WTC11 (cell line): ENCODE measurements around the gene GMIP. TPM values are rescaled to one million over a fixed set of nuclear protein-coding genes. Genes with fewer than 3 reads are reported as not detected.

Source experiments
- ATAC-seq: fragments of 200-7000 bp; cut with Tn5 transposase; 2 replicates; pipeline ENCODE4 v1.10.0; 2021; ENCODE audit warnings: mild to moderate bottlenecking, moderate library complexity
- CTCF ChIA-PET: fragments of 300-600 bp; sonication (Branson Sonifier 250); formaldehyde crosslinking; loops from one replicate; lab custom pipeline; 2021; ENCODE audit warnings: antibody characterized with exemption; lab: Charles Lee
- POLR2A ChIA-PET: fragments of 350-600 bp; sonication (Branson Sonifier 250); formaldehyde crosslinking; loops from one replicate; lab custom pipeline; 2021; ENCODE audit warnings: antibody characterized with exemption; lab: Charles Lee
- DNase-seq: peaks from one replicate; pipeline ENCODE4 v3.0.0; 2021; ENCODE audit warnings: low spot score
- H3K27ac Mint-ChIP-seq: 2 replicates; pipeline ENCODE4 v1.8.0; 2021; ENCODE audit warnings: mixed read lengths
- H3K27me3 Mint-ChIP-seq: 2 replicates; pipeline ENCODE4 v1.8.0; 2021; ENCODE audit warnings: low read depth, mild to moderate bottlenecking, moderate library complexity, mixed read lengths
- H3K36me3 Mint-ChIP-seq: 2 replicates; pipeline ENCODE4 v1.8.0; 2021; ENCODE audit warnings: mixed read lengths
- H3K4me1 Mint-ChIP-seq: 2 replicates; pipeline ENCODE4 v1.8.0; 2022; ENCODE audit warnings: mixed read lengths
- H3K4me3 Mint-ChIP-seq: 2 replicates; pipeline ENCODE4 v1.8.0; 2021; ENCODE audit warnings: mild to moderate bottlenecking, moderate library complexity, mixed read lengths
- H3K9me3 Mint-ChIP-seq: 2 replicates; pipeline ENCODE4 v1.8.0; 2021; ENCODE audit warnings: mixed read lengths
- ARID4B ChIP-seq: sonication (generic); formaldehyde crosslinking; IDR thresholded peaks from 2 replicates; pipeline ENCODE4 v1.8.0; 2023; ENCODE audit warnings: missing genetic modification reagents, mild to moderate bottlenecking, borderline replicate concordance
- CBFB ChIP-seq: sonication (generic); formaldehyde crosslinking; IDR thresholded peaks from 2 replicates; pipeline ENCODE4 v1.8.1; 2022; ENCODE audit warnings: mild to moderate bottlenecking, low read depth, missing genetic modification reagents
- E2F1 ChIP-seq: sonication (generic); formaldehyde crosslinking; IDR thresholded peaks from 2 replicates; pipeline ENCODE4 v1.8.0; 2022; ENCODE audit warnings: mild to moderate bottlenecking, missing genetic modification reagents
- E2F4 ChIP-seq: sonication (generic); formaldehyde crosslinking; IDR thresholded peaks from 2 replicates; pipeline ENCODE4 v1.8.1; 2022; ENCODE audit warnings: low read depth, mild to moderate bottlenecking, moderate library complexity, missing genetic modification reagents, borderline replicate concordance
- E2F5 ChIP-seq: sonication (generic); formaldehyde crosslinking; IDR thresholded peaks from 2 replicates; pipeline ENCODE4 v1.8.1; 2022; ENCODE audit warnings: mild to moderate bottlenecking, moderate library complexity, missing genetic modification reagents
- ELF4 ChIP-seq: sonication (generic); formaldehyde crosslinking; IDR thresholded peaks from 2 replicates; pipeline ENCODE4 v1.8.1; 2022; ENCODE audit warnings: low read depth, mild to moderate bottlenecking, moderate library complexity, missing genetic modification reagents
- GRHL2 ChIP-seq: fragments of 250-450 bp; sonication (Bioruptor Pico); IDR thresholded peaks from 2 replicates; pipeline ENCODE4 v1.8.0; 2022; ENCODE audit warnings: mild to moderate bottlenecking, moderate library complexity; ENCODE audit not compliant: insufficient replicate concordance, severe bottlenecking
- JUN ChIP-seq: sonication (generic); formaldehyde crosslinking; IDR thresholded peaks from 2 replicates; pipeline ENCODE4 v1.8.0; 2023; ENCODE audit warnings: mild to moderate bottlenecking, missing genetic modification reagents
- KAT7 ChIP-seq: sonication (generic); formaldehyde crosslinking; IDR thresholded peaks from 2 replicates; pipeline ENCODE4 v1.8.1; 2023; ENCODE audit warnings: missing genetic modification reagents, mild to moderate bottlenecking, borderline replicate concordance
- MLX ChIP-seq: sonication (generic); formaldehyde crosslinking; IDR thresholded peaks from 2 replicates; pipeline ENCODE4 v1.8.1; 2023; ENCODE audit warnings: mild to moderate bottlenecking, missing genetic modification reagents, moderate library complexity
- MXD4 ChIP-seq: fragments of 250-450 bp; sonication (Bioruptor Pico); IDR thresholded peaks from 2 replicates; pipeline ENCODE4 v1.8.0; 2021; ENCODE audit warnings: mild to moderate bottlenecking, moderate library complexity, borderline replicate concordance
- MYBL2 ChIP-seq: sonication (generic); formaldehyde crosslinking; IDR thresholded peaks from 2 replicates; pipeline ENCODE4 v1.8.1; 2023; ENCODE audit warnings: mild to moderate bottlenecking, moderate library complexity, missing genetic modification reagents
- NFATC4 ChIP-seq: fragments of 250-450 bp; sonication (Bioruptor Pico); IDR thresholded peaks from 2 replicates; pipeline ENCODE4 v1.9.0; 2021; ENCODE audit warnings: mild to moderate bottlenecking
- PRRX2 ChIP-seq: fragments of 250-450 bp; sonication (Bioruptor Pico); IDR thresholded peaks from 2 replicates; pipeline ENCODE4 v1.8.0; 2021; ENCODE audit warnings: mild to moderate bottlenecking
- RORB ChIP-seq: fragments of 250-450 bp; sonication (Bioruptor Pico); IDR thresholded peaks from 2 replicates; pipeline ENCODE4 v1.9.0; 2021; ENCODE audit warnings: mild to moderate bottlenecking
- SMAD4 ChIP-seq: sonication (generic); formaldehyde crosslinking; IDR thresholded peaks from 2 replicates; pipeline ENCODE4 v1.8.0; 2022; ENCODE audit warnings: mild to moderate bottlenecking, missing genetic modification reagents
- SOX15 ChIP-seq: fragments of 250-450 bp; sonication (Bioruptor Pico); IDR thresholded peaks from 2 replicates; pipeline ENCODE4 v1.9.0; 2021; ENCODE audit warnings: mild to moderate bottlenecking
- SP1 ChIP-seq: sonication (generic); formaldehyde crosslinking; conservative IDR thresholded peaks from 2 replicates; pipeline ENCODE4 v1.8.1; 2022; ENCODE audit warnings: missing genetic modification reagents
- TEAD4 ChIP-seq: sonication (generic); formaldehyde crosslinking; IDR thresholded peaks from 2 replicates; pipeline ENCODE4 v1.8.0; 2022; ENCODE audit warnings: mild to moderate bottlenecking, missing genetic modification reagents
- USF1 ChIP-seq: sonication (generic); formaldehyde crosslinking; IDR thresholded peaks from 2 replicates; pipeline ENCODE4 v1.8.0; 2022; ENCODE audit warnings: mild to moderate bottlenecking, missing genetic modification reagents
- ZMAT4 ChIP-seq: fragments of 250-450 bp; sonication (Bioruptor Pico); IDR thresholded peaks from 2 replicates; pipeline ENCODE4 v1.9.0; 2021; ENCODE audit warnings: mild to moderate bottlenecking
- ZNF121 ChIP-seq: sonication (generic); formaldehyde crosslinking; IDR thresholded peaks from 2 replicates; pipeline ENCODE4 v1.8.0; 2023; ENCODE audit warnings: missing genetic modification reagents
- ZNF416 ChIP-seq: fragments of 250-450 bp; sonication (Bioruptor Pico); IDR thresholded peaks from 2 replicates; pipeline ENCODE4 v1.9.0; 2021; ENCODE audit warnings: mild to moderate bottlenecking, inconsistent platforms
- ZNF423 ChIP-seq: fragments of 250-450 bp; sonication (Bioruptor Pico); IDR thresholded peaks from 2 replicates; pipeline ENCODE4 v2.1.2; 2022; ENCODE audit warnings: mild to moderate bottlenecking, moderate library complexity
- total RNA-seq: library from RNA; stranded (reverse); gene quantifications from 3 replicates; pipeline ENCODE4 v1.2.3, GENCODE V29; 2021

Gene GMIP
- total RNA-seq, 1 experiment from 2014 or later: 23.0 TPM

- peaks cover 9% of the 10 kb centered on the region for H3K27me3 Mint-ChIP-seq
Measured at GRCh38 chr19:19624032-19624570, 19.4 kb downstream of the GMIP start.

GRCh38 chr19:19623383-19623782 is 20.1 kb downstream of the GMIP start:
- Mint-ChIP-seq H3K36me3 (peaks cover 16% of the 10 kb centered on the region), H3K27ac (no peak overlapping the region)
- CTCF ChIA-PET: no interaction called here
- TF ChIP-seq ARID4B (CRISPR knock-in tag) (no peak), MYBL2 (CRISPR knock-in tag) (no peak), TEAD4 (CRISPR knock-in tag) (no peak), ELF4 (no peak), RORB (CRISPR knock-in tag) (no peak), SP1 (CRISPR knock-in tag) (no peak), E2F4 (no peak), GRHL2 (CRISPR knock-in tag) (no peak)

More at GRCh38 chr19:19624032-19624570, 19.4 kb downstream of the GMIP start:
- Mint-ChIP-seq H3K36me3 (peaks cover 16% of the 10 kb centered on the region), H3K27ac (no peak overlapping the region), H3K4me1 (peaks cover 21% of the 10 kb centered on the region), H3K4me3 (no peak overlapping the region), H3K9me3 (no peaks in the 10 kb centered on the region)
- POLR2A ChIA-PET: no interaction called here
- TF ChIP-seq MLX (CRISPR knock-in tag) (no peak), ELF4 (no peak), SMAD4 (CRISPR knock-in tag) (no peak), ZNF416 (no peak), TEAD4 (CRISPR knock-in tag) (no peak), USF1 (CRISPR knock-in tag) (no peak), ZNF121 (CRISPR knock-in tag) (no peak), CBFB (CRISPR knock-in tag) (no peak), PRRX2 (CRISPR knock-in tag) (no peak), ZNF423 (CRISPR knock-in tag) (no peak), JUN (CRISPR knock-in tag) (no peak), E2F1 (CRISPR knock-in tag) (no peak), NFATC4 (CRISPR knock-in tag) (no peak), E2F5 (CRISPR knock-in tag) (no peak), ZMAT4 (CRISPR knock-in tag) (no peak), SOX15 (no peak), MXD4 (no peak), E2F4 (no peak), GRHL2 (CRISPR knock-in tag) (no peak), KAT7 (CRISPR knock-in tag) (no peak)
- DNase-seq (no peak), ATAC-seq (no peak)
- CTCF ChIA-PET: no interaction called here

More at GRCh38 chr19:19623383-19623782, 20.1 kb downstream of the GMIP start:
- DNase-seq (no peak), ATAC-seq (no peak)
- no peak overlapping the region for H3K4me3 Mint-ChIP-seq
- H3K27me3 Mint-ChIP-seq: peaks cover 14% of the 10 kb centered on the region
- peaks cover 21% of the 10 kb centered on the region for H3K4me1 Mint-ChIP-seq
- POLR2A ChIA-PET: interaction anchor here (0.7 kb wide), 1 partner anchor 39 kb away, joined by 4 read pairs; no protein-coding TSS in a partner anchor
- no peaks in the 10 kb centered on the region for H3K9me3 Mint-ChIP-seq
